ENCODE measurements around the gene CFAP68.
"Not testable (repeated sequence)": the region's sequence is repeated elsewhere in the genome, so short reads cannot be mapped to it uniquely, and the experiment has no call there.

Gene CFAP68

DNA sequence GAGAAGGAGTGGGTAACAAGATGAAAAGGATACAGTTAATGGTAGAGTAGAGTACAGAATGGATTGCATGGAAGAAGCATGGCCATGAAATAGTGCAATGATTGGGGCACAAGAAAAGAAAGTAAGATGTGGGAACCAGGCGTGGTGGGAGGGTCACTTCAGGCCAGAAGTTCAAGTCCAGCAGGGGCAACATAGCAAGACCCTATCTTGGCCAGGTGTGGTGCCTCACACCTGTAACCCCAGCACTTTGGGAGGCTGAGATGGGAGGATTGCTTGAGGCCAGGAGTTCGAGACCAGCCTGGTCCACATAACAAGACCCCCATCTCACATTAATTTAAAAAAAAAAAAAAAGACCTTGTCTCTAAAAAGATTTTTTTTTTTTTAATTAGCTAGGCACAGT is 38.0 kb downstream of the CFAP68 start:
- DNase-seq (ENCODE audit: low read depth in 1 of 2, low spot score in 1 of 2) = no peak

- DNase-seq (ENCODE audit: low read depth in 1 of 2, low spot score in 1 of 2) = no peak
Observed at GRCh38 chr11:111917788-111918187, 38.4 kb downstream of the CFAP68 start.

DNA sequence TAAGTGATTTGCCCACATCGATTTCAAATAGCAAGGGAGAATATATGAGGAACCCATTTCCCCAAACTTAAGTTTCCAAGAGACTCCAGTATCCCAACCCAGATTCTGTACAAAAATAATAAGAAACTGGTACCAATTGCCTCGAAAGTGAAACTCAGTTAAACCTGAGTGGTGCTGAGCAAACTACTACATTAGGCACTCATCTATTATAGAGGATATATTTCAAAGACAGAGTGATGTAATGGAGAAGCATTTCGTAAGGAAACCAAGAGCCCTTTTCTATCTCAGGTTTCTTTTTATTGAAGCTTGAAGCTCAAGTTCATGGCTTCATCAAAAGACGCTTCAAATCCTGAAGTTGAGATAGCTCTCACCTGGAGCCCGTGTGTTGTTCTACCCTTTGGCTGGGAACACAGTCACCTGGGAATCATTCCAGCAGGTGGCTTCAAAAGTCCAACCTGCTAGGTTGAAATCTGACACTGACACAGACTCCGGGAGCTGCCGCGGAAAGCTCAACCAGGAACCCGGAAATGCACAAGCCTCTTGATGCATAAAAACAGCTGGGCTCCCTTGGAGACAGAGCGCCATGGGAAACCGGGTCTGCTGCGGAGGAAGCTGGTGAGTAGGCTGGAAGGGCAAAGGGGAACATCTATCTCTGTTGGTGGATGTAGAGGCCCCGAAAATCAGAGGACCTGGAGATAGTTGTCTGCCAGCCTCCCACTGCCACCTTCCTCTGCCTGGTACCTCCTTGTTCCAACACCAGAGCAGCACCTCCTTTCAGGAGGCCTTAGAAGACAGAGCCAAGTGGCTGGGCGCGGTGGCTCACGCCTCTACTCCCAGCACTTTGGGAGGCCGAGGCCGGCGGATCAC is 39.3 kb downstream of the CFAP68 start, which contains the start of gene C11orf52:
Gene C11orf52, plus strand, starts transcription at position 524 of the 867 bp plus-strand sequence. Its CDS starts 60 bp downstream, at position 584.
- no peak for DNase-seq (ENCODE audit: low read depth in 1 of 2, low spot score in 1 of 2)

GRCh38 chr11:111920908-111921307 is 41.6 kb downstream of the CFAP68 start:
- DNase-seq (ENCODE audit: low read depth in 1 of 2, low spot score in 1 of 2) = no peak

DNA sequence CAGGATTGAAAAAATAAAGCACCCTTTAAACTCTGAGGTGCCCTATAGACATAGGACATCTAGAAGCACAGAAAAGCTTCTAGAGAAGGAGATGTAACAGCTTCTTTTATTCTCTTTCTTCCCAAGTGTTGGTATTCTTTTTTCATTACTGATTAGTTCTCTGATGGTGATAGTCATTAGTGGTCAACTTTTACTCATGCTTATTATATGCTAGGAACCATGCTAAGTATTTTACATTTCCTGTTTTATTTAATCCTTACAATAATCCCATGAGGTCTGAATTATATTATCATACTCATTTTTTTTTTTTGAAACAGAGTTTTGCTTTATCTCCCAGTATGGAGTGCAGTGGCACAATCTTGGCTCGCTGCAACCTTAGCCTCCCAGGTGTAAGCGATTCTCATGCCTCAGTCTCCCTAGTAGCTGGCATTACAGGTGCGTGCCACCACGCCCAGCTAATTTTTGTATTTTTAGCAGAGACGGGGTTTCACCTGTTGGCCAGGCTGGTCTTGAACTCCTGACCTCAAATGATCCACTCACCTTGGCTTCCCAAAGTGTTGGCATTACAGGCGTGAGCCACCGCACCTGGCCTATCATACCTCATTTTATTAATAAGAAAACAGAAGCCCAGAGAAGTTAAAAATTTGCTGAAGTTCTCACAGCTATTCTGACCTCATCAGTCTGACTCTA is 42.3 kb downstream of the CFAP68 start:
- no peak for DNase-seq (ENCODE audit: low read depth in 1 of 2, low spot score in 1 of 2)

DNA sequence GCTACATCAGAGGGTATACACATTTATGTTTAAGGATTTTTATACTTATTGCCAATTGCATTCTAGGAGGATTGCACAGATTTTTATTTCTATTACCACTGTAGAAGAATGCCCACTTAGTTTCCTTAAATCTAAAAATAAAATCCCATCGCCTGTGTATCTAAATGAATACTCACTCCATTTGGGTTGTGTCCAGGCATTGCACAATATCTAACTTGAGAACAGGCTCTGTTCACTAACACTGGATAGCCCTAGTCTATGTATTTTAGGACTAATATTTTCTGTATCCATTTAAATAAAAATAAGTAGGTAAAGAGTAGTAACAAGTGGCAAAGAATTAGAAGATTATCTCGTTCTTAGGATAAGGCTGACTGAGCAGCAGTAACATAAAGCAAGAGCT is 43.5 kb downstream of the CFAP68 start:
- DNase-seq (ENCODE audit: low read depth in 1 of 2, low spot score in 1 of 2) = no peak

GRCh38 chr11:111923351-111923788 is 44.0 kb downstream of the CFAP68 start:
- no peak for DNase-seq (ENCODE audit: low read depth in 1 of 2, low spot score in 1 of 2)

DNA sequence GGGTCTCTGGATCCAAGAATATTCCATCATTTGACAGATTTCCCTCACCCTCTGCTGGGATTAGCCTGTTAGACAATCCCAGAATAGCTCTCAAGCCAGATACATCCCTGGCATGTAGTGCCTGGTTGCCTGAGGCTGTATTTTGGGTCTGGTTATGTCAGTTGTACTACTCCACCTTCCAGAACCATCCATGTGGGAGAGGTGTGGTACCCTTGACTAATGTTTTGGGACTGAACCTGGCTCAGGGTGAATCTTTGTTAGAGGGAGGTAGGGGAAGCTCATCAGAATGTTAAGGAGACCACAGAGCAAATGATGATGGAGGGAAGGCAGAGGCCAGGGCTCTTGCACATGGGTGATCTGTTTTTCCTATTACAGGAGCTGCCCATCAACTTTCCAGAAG is 44.6 kb downstream of the CFAP68 start:
- no peak for DNase-seq (ENCODE audit: low read depth in 1 of 2, low spot score in 1 of 2)

GRCh38 chr11:111925953-111926352 is 46.6 kb downstream of the CFAP68 start:
- DNase-seq (ENCODE audit: low read depth in 1 of 2, low spot score in 1 of 2) = no peak

DNA sequence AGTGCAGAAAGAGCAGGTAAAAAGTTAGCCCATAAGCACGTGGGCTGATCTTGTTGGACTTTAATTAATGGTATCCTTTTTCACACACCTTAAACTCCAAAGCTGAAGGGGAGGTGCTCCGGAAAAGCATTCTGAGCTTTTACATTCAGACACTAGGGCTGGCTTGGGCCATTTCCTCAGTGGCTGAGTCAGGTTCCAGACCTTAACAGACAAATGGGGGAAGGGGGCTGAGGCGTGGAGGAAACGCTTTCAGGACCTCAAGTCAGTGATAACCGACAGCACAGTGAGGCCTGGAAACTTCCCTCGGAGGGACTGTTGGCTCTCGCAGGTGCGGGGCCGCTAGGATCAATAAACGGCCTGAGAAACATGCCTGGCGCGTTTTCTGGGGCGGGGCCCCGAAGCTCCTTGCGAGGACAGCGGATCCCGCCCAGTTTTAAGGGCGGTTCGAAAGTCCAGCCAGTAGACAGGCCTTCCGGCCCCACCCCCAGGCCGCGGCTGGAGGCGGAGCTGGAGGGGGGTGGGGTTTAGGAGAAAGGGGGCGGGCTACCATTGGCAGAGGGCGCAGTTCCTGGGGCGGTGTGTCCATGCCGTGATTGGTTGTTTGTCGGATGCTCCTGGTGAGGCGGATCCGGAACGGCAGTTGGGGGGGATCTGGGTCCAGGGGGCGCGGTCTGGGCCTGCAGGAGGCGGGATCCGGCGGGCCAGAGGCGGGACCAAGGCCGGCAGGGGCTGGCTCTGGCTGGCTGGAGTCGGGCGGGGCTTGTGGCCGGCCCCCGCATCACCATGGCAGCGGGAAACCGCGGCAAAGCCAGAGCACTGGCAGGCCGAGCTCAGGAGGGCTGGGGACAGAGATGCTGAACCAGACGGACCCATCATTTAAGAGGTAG is 47.4 kb downstream of the CFAP68 start:
- DNase-seq (ENCODE audit: low read depth in 1 of 2, low spot score in 1 of 2) = peak; percentile 88 to 92

DNA sequence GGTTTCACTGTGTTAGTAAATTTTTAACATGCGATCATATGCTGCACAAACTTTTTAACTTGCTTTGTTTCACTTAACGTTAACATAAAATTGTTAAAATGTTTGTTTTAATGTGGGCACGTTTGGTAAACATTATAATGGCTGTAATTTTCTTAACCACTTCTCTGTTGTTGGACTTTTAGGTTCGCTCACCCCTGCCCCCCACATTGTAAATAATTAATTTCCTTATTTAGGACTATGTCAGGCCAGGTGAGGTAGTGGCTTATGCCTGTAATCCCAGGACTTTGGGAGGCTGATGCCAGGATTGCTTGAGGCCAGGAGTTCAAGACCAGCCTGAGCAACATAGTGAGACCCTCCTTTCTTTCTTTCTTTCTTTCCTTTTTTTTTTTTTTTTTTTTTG is 51.1 kb downstream of the CFAP68 start:
- DNase-seq (ENCODE audit: low read depth in 1 of 2, low spot score in 1 of 2) = no peak

GRCh38 chr11:111932611-111932950 is 53.2 kb downstream of the CFAP68 start:
- DNase-seq (ENCODE audit: low read depth in 1 of 2, low spot score in 1 of 2) = no peak

DNA sequence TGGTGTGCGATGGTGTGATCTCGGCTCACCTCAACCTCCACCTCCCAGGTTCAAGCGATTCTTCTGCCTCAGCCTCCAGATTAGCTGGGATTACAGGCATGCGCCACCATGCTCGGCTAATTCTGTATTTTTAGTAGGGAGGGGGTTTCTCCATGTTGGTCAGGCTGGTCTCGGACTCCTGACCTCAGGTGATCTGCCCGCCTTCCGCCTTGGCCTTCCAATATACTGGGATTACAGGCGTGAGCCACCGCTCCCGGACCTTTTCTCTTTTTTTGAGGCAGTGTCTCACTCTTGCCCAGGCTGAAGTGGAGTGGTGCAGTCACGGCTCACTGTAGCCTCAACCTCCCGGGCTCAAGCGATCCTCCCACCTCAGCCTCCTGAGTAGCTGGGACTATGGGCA is 53.8 kb downstream of the CFAP68 start:
- not testable (repeated sequence) for DNase-seq (ENCODE audit: low read depth in 1 of 2, low spot score in 1 of 2)

DNA sequence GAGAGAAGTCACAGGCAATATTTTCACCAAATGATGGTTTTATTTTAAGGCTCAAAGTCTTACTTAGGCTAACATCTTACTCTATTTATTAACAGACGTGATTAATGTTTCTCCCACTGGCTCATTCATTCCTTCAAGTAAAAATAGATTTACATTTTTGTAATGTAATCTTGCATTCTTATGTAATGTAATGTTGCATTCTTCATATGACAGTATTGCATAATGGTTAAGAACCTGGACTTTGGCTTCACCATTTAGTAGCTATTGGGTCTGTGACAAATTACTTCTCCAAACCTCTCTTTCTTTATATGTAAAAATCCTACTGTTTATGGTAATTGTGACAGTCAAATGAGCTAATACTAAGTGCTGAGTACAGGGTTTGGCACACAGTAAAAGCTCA is 54.5 kb downstream of the CFAP68 start:
- no peak for DNase-seq (ENCODE audit: low read depth in 1 of 2, low spot score in 1 of 2)

GRCh38 chr11:111934306-111934705 is 55.0 kb downstream of the CFAP68 start:
- no peak for DNase-seq (ENCODE audit: low read depth in 1 of 2, low spot score in 1 of 2)

Measured in activated T-helper 1 cell treated with anti-CD3 and anti-CD28 coated beads, Interleukin-2, amount 50 U/mL, for 16 hours (primary cell).